Measurements from ENCODE around the gene NCOA7.

GRCh38 chr6:125792680-125793079, 1.9 kb downstream of the NCOA7 start:
- no peak for TF ChIP-seq POLR2AphosphoS5 (IDR thresholded peaks at IDR 0.05; ENCODE audit: borderline replicate concordance, low read depth, low read length)
- no peak for TF ChIP-seq EZH2 (IDR thresholded peaks at IDR 0.05)
- TF ChIP-seq FOXP2 (optimal IDR thresholded peaks at IDR 0.05; ENCODE audit: control extremely low read depth, extremely low read length, insufficient read depth) = no peak

Data from SK-N-MC (cell line).